NCI-H748 (cell line): ENCODE measurements around the gene C3orf70.

Experiments
- DNase-seq: peaks from one replicate; lab custom pipeline; 2025; ENCODE audit not compliant: unreplicated experiment; lab: John Stamatoyannopoulos, UW

C3orf70 gene

GRCh38 chr3:185089343-185089742, 63.5 kb downstream of the C3orf70 start:
- DNase-seq: no peak

- no peak for DNase-seq
Measured at GRCh38 chr3:185087419-185087818, 65.4 kb downstream of the C3orf70 start.

- DNase-seq: no peak
Measured at GRCh38 chr3:185084901-185085300, 68.0 kb downstream of the C3orf70 start.

DNA sequence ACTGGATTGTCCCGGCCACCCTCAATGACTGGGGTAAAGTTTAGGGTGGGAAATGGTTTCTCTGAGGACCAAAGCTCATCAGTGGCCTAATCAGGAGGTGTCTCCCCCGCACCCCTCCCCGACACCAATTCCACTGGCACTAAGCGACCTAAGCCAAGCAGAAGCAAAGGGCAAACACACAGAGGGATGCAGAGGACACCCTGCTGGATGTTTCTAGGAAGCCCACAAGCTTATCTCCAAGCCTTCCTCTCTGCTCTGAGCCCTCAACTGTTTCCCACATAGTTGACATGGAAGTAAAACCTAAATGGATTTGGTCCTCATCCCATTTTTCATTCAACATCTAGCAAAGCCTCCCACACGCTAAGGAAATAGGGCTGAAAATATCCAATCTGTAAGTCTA, 68.5 kb downstream of the C3orf70 start:
- DNase-seq: no peak

GRCh38 chr3:185082829-185083228, 70.0 kb downstream of the C3orf70 start:
- DNase-seq: no peak

DNA sequence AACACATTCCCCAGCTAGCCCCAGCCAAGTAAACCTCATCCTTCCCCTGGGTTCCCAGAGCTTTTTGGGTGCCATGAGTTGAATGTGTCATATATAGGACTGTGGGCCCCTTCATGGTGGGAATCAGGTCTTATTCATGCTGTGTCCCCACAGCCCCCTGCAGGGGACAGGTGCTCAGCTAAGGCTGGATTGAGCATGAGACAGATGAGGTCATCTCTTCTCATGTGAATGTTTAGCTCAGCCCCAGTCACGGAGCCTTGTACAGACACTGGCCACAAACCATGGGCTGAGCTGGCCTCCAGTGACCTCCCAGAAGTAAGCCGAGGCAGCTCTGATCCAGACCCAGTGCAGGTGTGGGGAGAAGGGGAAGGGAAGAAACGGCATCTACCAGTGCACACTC, 70.7 kb downstream of the C3orf70 start:
- DNase-seq: no peak

GRCh38 chr3:185081521-185081920, 71.3 kb downstream of the C3orf70 start:
- DNase-seq: no peak

DNA sequence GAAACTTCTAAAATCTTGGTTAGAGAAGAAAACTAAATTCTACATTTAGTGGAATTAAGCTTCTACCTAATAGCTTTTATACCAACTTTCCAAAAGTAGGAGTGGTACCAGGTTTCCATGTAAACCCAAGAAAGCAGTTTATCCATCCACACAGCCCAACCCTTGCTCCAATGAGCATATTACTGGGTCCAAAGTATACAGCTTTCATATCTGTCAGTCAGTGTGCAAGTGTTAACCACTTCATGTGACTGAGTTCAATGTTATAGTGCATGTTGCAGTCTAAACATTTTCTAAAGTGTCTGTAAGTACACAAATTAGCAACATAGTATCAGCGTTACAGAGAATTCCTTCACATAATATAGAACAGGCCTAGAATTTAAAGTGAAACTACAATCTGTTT, 73.2 kb downstream of the C3orf70 start:
- no peak for DNase-seq

GRCh38 chr3:185076219-185076618, 76.6 kb downstream of the C3orf70 start:
- no peak for DNase-seq

GRCh38 chr3:185075547-185075946, 77.3 kb downstream of the C3orf70 start:
- no peak for DNase-seq

- no peak for DNase-seq
Measured at GRCh38 chr3:185071287-185071800, 81.5 kb downstream of the C3orf70 start.

DNA sequence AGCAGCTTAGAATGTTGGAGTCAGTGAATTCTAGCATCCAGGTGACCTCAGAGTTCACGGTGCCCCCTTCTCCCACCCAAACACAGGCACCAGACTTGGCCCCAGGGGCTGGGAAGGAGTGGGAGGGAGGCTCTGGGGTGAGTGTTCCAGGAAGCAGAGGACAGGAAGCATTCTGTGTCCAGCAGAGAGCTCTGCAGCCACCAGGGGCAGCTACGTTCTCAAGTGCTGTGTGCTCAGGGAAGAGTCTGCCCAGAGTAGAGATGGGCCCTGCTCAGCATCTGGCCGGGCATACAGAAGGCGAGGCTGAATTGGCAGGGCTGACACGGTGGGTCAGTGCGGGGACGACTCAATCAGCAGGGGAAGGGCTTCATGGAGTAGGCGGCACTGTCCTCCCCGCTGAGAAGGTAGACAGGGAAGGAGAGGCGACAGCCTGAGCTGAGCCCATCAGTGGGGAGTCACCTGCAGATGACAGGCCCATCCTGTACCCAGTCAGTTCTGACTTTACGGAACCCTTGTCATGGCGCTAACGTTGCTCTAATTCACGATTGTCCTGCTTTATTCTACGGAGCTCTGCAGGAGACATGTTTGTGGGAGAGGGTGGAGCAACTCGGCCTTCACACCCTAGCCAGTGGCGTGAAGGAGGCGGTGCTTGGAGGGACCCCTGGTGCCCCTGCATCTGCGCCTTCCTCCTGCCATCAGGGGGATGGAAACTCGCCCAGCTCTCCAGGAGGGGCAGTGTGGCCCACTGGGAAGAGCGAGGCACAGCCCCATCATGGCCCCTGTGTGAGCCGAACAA, 82.2 kb downstream of the C3orf70 start:
- DNase-seq: peak; percentile 3

DNA sequence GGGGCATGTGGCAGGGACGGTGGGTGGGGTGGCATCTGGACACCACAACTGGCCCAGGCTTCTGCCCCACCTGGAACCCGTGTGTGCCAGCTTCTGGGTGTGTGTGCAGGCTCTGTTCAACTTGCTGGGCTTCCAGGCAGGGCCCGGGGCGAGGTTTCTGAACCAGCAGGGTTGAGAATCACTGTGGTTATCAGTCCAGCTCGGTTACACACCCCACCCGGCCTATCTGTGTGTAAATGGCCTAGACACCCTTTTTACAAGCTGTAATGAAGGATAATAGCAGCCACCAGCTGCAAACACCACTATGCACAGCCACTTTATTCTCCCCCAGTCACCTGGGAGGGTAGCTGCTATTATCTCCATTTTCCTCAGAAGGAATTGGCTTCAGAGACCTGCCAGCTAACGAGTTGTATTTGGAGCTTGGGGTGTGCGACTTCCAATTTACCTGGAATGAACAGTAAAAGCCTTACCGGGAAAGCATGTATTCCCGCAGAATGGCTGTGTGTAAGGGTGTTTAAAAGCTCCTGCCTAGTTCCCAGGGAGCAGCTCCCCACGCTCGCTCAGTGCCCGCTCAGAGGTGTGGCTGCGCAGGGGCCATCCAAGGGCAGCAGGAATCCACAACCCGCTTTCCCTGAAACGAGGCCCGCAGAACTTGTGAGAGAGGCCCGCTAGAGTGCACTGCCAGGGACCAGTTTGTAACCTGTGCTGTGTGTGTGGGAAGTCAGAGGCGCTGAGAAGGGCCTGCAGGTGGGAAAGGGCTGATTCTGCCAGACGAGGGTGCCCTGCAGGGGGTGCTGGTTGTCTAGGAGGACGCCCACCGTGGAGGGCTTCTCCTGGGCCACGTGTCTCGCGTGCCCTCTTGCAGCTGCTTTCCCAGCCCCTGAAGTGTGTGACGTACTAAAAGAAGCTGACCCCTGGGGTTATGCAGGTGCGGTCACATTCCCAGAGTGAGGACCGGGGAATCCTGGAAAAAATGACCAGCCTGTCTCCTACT, 83.5 kb downstream of the C3orf70 start:
- peak; percentile 3 for DNase-seq

DNA sequence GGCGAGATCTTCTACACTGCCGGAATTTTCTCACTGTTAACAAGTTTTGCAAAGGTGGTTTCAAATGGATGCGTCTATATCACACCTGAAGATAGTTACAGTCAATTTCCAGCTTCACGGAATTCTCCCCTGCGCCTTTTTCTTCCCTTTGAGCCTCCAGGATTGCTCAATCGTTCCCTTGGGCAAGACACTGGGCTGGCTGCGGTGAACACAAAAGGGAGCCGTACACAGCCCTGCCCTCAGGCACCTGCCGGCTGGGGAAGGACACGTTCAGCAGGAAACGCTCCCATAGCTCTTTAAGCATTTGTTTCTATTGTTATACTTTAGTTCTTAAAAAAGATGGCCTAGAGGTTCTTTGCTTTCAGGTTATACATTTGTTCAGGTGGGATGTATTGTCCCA, 85.7 kb downstream of the C3orf70 start:
- no peak for DNase-seq

- DNase-seq: no peak
Measured at GRCh38 chr3:185066251-185066650, 86.6 kb downstream of the C3orf70 start.

- DNase-seq: no peak
Measured at GRCh38 chr3:185065059-185065458, 87.8 kb downstream of the C3orf70 start.

DNA sequence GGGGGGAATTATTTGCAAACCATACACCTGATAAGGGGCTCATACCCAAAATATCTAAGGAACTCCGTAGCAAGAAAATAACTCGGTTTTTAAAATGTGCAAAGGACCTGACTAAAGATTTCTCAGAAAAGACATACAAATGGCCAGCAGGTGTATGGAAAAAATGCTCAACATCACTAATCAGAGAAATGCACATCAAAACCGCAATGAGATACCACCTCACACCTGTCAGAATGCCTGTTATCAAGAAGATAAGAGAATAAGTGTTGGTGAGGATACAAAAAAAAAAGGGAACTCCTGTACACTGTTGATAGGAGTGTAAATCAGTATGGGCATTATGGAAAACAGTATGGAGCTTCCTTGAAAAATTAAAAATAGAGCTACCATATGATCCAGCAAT, 89.4 kb downstream of the C3orf70 start:
- no peak for DNase-seq

- no peak for DNase-seq
Measured at GRCh38 chr3:185062191-185062590, 90.7 kb downstream of the C3orf70 start.

GRCh38 chr3:185060655-185061054, 92.2 kb downstream of the C3orf70 start:
- DNase-seq: no peak

GRCh38 chr3:185059766-185060165, 93.1 kb downstream of the C3orf70 start:
- DNase-seq: no peak

- DNase-seq: no peak
Measured at GRCh38 chr3:185058796-185059195, 94.1 kb downstream of the C3orf70 start.

- DNase-seq: no peak
Measured at GRCh38 chr3:185057829-185058228, 95.0 kb downstream of the C3orf70 start.
